Smooth muscle cell (in vitro differentiated cells): ENCODE results near the gene GALNS. TPM values are rescaled to one million over a fixed set of nuclear protein-coding genes. Genes with fewer than 3 reads are reported as not detected.

Experiments
- DNase-seq: peaks from one replicate; lab custom pipeline; 2025; ENCODE audit not compliant: unreplicated experiment; lab: John Stamatoyannopoulos, UW
- H2AFZ ChIP-seq: fragments of 200-600 bp; sonication (generic); 2 replicates; pipeline ENCODE4 v1.6.0; 2016; ENCODE audit warnings: antibody characterized with exemption, low read depth, mild to moderate bottlenecking
- H3F3A ChIP-seq: fragments of 200-600 bp; sonication (generic); 2 replicates; pipeline ENCODE4 v1.6.0; 2017; ENCODE audit warnings: antibody characterized with exemption, low read depth
- H3K27ac ChIP-seq: fragments of 200-600 bp; sonication (generic); 2 replicates; pipeline ENCODE4 v1.5.1; 2016; ENCODE audit warnings: low read depth, mild to moderate bottlenecking
- H3K27me3 ChIP-seq: fragments of 200-600 bp; sonication (generic); 2 replicates; pipeline ENCODE4 v1.6.1; 2016; ENCODE audit warnings: low read depth, mild to moderate bottlenecking
- H3K36me3 ChIP-seq: fragments of 200-600 bp; sonication (generic); 2 replicates; pipeline ENCODE4 v1.5.1; 2016; ENCODE audit warnings: low read depth
- H3K4me1 ChIP-seq: fragments of 200-600 bp; sonication (generic); 2 replicates; pipeline ENCODE4 v1.5.1; 2016; ENCODE audit warnings: low read depth
- H3K4me2 ChIP-seq: fragments of 200-600 bp; sonication (generic); 2 replicates; pipeline ENCODE4 v1.6.0; 2016; ENCODE audit warnings: mild to moderate bottlenecking
- H3K4me3 ChIP-seq: fragments of 200-600 bp; sonication (generic); 2 replicates; pipeline ENCODE4 v1.5.1; 2016; ENCODE audit warnings: mild to moderate bottlenecking
- H3K79me2 ChIP-seq: fragments of 200-600 bp; sonication (generic); 2 replicates; pipeline ENCODE4 v1.6.0; 2016; ENCODE audit warnings: low read depth, mild to moderate bottlenecking
- H3K9ac ChIP-seq: fragments of 200-600 bp; sonication (generic); 2 replicates; pipeline ENCODE4 v1.6.0; 2016; ENCODE audit warnings: low read depth
- H3K9me3 ChIP-seq: fragments of 200-600 bp; sonication (generic); replicated peaks from 2 replicates; pipeline ENCODE4 v1.5.1; 2016; ENCODE audit warnings: low read depth
- H4K20me1 ChIP-seq: fragments of 200-600 bp; sonication (generic); 2 replicates; pipeline ENCODE4 v1.6.0; 2016; ENCODE audit warnings: low read depth
- WGBS: methylation state at CpG from one replicate; pipeline ENCODE4 v1.1.7; 2016; ENCODE audit warnings: low lambda C conversion rate; 5-methylcytosine and 5-hydroxymethylcytosine counted together
- polyA plus RNA-seq: library from polyadenylated mRNA; unstranded; fragments of >200 nt; fragmentation: Nextera tagmentation; extraction: Ambion mirVana; gene quantifications from 2 replicates; pipeline ENCODE4 v1.2.1, GENCODE V29; 2016
- total RNA-seq: library from RNA; depleted of rRNA; stranded (reverse); fragments of >200 nt; gene quantifications from 2 replicates; pipeline ENCODE4 v1.2.3, GENCODE V29; 2014
- TF ChIP-seq, protein P1 (sequence below): fragments of 200-600 bp; sonication (generic); IDR thresholded peaks from 2 replicates; pipeline ENCODE4 v1.5.1; 2017; ENCODE audit warnings: borderline replicate concordance, mild to moderate bottlenecking, antibody characterized with exemption; ENCODE audit not compliant: insufficient read depth, poor library complexity, severe bottlenecking

Gene GALNS
- total and polyA plus RNA-seq, 2 experiments from 2014 or later, result 20.8 to 21.3 TPM

DNA sequence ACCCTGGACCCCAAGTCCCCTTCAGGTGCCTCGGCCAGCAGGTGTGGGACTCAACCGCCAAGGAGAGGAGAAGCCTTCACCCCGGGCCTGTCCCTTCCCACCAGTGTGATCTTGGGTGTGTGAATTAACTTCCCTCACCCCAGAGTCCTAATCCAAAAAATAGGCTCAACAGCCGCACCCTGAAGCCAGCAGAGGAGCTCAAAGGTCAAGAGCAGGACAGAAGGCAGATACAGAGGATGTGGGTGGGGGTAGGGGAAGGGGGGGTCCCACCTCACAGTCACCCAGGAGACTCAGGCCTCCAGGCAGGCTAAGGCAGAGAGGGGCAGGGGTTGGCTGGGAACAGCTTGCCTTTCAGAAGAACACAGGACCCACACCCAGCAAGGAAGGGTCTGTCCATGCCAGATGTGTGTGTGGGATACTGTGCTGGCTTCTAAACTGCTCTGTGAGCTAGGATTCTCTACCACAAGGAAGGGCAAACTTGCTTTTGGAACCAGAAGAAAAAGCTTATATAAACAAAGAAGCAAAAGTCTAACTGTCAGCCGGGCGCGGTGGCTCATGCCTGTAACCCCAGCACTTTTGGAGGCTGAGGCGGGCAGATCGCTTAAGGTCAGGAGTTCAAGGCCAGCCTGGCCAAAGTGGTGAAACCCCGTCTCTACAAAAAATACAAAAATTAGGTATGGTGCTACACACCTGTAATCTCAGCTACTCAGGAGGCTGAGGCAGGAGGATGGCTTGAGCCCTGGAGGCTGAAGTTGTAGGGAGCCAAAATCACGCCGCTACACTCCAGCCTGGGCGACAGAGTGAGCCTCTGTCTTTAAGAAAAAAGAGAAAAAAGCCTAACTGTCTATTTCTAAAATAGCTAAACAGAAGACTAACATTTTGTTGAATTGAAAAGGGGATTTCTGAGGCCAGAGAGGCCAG is 76.3 kb downstream of the GALNS start:
- peaks cover 23% of the 10 kb centered on the region for H3K4me1 ChIP-seq
- DNase-seq, result no peak
- no peaks in the 10 kb centered on the region for H3K27me3 ChIP-seq
- no peak overlapping the region for H3K9ac ChIP-seq
- H3K4me3 ChIP-seq, result no peak overlapping the region
- peaks cover 6% of the 10 kb centered on the region for H3F3A ChIP-seq
- peaks cover 84% of the 10 kb centered on the region for H3K79me2 ChIP-seq
- TF ChIP-seq, protein P1, sequence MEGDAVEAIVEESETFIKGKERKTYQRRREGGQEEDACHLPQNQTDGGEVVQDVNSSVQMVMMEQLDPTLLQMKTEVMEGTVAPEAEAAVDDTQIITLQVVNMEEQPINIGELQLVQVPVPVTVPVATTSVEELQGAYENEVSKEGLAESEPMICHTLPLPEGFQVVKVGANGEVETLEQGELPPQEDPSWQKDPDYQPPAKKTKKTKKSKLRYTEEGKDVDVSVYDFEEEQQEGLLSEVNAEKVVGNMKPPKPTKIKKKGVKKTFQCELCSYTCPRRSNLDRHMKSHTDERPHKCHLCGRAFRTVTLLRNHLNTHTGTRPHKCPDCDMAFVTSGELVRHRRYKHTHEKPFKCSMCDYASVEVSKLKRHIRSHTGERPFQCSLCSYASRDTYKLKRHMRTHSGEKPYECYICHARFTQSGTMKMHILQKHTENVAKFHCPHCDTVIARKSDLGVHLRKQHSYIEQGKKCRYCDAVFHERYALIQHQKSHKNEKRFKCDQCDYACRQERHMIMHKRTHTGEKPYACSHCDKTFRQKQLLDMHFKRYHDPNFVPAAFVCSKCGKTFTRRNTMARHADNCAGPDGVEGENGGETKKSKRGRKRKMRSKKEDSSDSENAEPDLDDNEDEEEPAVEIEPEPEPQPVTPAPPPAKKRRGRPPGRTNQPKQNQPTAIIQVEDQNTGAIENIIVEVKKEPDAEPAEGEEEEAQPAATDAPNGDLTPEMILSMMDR, result no peak
- peaks cover 82% of the 10 kb centered on the region for H4K20me1 ChIP-seq
- no peaks in the 10 kb centered on the region for H3K9me3 ChIP-seq
- peak overlapping the region; percentile 47 for H3K27ac ChIP-seq
- WGBS, result 76% methylated on average over 11 of the region's 13 CpGs
- no peak overlapping the region for H2AFZ ChIP-seq
- peak overlapping the region; percentile 18 for H3K4me2 ChIP-seq
- H3K36me3 ChIP-seq, result no peaks in the 10 kb centered on the region

DNA sequence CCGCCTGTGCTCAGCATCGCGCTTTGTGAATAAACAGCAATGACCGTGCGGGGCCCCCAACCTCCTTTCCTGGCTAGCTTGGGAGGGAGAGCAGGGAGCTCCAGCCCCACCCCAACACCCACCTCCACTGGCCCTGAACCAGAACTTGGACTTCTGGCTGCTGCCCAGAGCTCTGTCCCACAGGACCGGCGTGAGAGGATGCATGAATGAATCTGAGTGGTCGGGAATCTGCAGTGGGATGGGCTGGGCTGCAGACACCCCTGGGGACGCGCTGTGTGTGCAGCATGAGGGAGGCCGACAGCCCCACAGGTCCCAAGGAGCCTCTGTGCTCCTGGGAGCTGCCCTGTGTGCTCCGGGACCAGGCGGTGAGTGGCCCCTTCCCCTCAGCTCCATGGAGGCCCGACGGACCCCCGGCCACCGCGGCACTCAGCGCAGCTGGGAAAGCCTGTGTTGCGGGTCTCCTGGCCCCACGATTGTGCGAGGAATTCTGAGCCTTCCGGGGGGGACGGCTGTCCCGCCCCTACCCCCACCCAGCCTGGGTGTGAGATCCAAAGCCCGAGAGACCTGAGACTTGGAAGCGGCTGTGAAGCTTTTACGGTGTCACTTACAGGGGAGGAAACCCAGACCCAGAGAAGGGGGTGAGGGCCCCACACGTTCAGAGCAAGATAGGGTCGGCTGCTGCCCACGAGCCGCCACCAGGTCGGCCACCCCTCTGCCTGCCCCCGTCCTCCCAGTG is 77.2 kb downstream of the GALNS start:
- no peak overlapping the region for H3K9ac ChIP-seq
- H2AFZ ChIP-seq, result no peak overlapping the region
- H3K36me3 ChIP-seq, result no peaks in the 10 kb centered on the region
- no peak overlapping the region for H3K27ac ChIP-seq
- H3K27me3 ChIP-seq, result no peaks in the 10 kb centered on the region
- peaks cover 23% of the 10 kb centered on the region for H3K4me1 ChIP-seq
- H4K20me1 ChIP-seq, result peaks cover 90% of the 10 kb centered on the region
- H3K4me2 ChIP-seq, result no peak overlapping the region
- 86% methylated on average over 32 of the region's 34 CpGs for WGBS
- DNase-seq, result no peak
- H3K79me2 ChIP-seq, result peaks cover 90% of the 10 kb centered on the region
- H3F3A ChIP-seq, result peaks cover 6% of the 10 kb centered on the region
- no peak overlapping the region for H3K4me3 ChIP-seq
- TF ChIP-seq, protein P1, result no peak
- H3K9me3 ChIP-seq, result no peaks in the 10 kb centered on the region

DNA sequence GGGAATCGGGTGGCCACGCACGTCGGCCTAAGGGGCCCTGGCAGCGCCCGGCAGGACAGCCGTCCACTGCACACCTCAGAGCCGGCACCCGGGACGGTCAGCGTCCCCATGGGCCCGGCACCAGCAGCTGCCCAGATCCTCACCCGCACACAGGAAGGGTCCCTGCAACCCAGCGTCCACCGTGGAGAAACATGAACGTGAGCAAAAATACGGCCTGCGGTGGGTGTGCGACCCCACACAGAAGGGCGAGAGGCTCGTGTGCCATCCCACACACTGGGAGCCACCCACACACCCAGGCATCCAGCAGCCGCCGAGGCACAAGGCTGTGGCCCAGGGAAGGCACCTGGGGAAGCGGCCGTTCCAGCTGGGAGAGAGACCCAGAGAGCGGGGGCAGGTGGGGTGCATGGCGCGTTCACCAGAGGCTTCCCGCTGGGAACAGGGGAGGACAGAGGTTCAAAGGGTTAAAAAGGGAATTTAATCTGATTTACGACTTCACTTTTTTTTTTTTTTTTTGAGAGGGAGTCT is 78.1 kb downstream of the GALNS start:
- DNase-seq, result no peak
- Histone ChIP-seq H3K4me1 (peaks cover 28% of the 10 kb centered on the region), H3F3A (peaks cover 3% of the 10 kb centered on the region), H3K27me3 (no peaks in the 10 kb centered on the region), H4K20me1 (peaks cover 95% of the 10 kb centered on the region), H3K27ac (no peak overlapping the region), H3K36me3 (no peaks in the 10 kb centered on the region), H3K79me2 (peaks cover 89% of the 10 kb centered on the region), H3K4me2 (no peak overlapping the region), H3K4me3 (no peak overlapping the region), H3K9me3 (no peaks in the 10 kb centered on the region), H3K9ac (no peak overlapping the region), H2AFZ (no peak overlapping the region)
- 88% methylated on average over 30 of the region's 30 CpGs for WGBS
- TF ChIP-seq, protein P1, result no peak
